WI38 (cell line): Measurements from ENCODE around the gene DENND4B.

ENCODE experiments used
- H3K4me3 ChIP-seq: 2 replicates; pipeline ENCODE4 v1.5.1; 2011; ENCODE audit warnings: low read depth, mild to moderate bottlenecking, control low read depth, low read length
- CTCF ChIP-seq: IDR thresholded peaks from 2 replicates; pipeline ENCODE4 v1.5.1; 2012; ENCODE audit warnings: low read depth, mild to moderate bottlenecking, control low read depth, low read length

DENND4B gene

GRCh38 chr1:153976819-153977249 is 30.3 kb upstream of the DENND4B start:
- peak overlapping the region; percentile 97 for H3K4me3 ChIP-seq
- no peak for TF ChIP-seq CTCF

GRCh38 chr1:153973525-153973924 is 27.0 kb upstream of the DENND4B start:
- no peak for TF ChIP-seq CTCF

GRCh38 chr1:153973071-153973470 is 26.6 kb upstream of the DENND4B start:
- no peak overlapping the region for H3K4me3 ChIP-seq
- TF ChIP-seq CTCF = no peak

More at GRCh38 chr1:153973525-153973924, 27.0 kb upstream of the DENND4B start:
- H3K4me3 ChIP-seq = no peak overlapping the region

GRCh38 chr1:153970346-153970745 is 23.8 kb upstream of the DENND4B start:
- TF ChIP-seq CTCF = no peak
- no peak overlapping the region for H3K4me3 ChIP-seq

- H3K4me3 ChIP-seq = no peak overlapping the region
- TF ChIP-seq CTCF = no peak
These were observed 22.5 kb upstream of the DENND4B start for GRCh38 chr1:153968972-153969371.

- no peak for TF ChIP-seq CTCF
- peak overlapping the region; percentile 54 for H3K4me3 ChIP-seq
These were observed 21.9 kb upstream of the DENND4B start for GRCh38 chr1:153968408-153968807.

GRCh38 chr1:153968000-153968363 is 21.5 kb upstream of the DENND4B start:
- peak overlapping the region; percentile 54 for H3K4me3 ChIP-seq
- TF ChIP-seq CTCF = no peak
